Measurements from ENCODE around the gene ARHGEF3. TPM values are rescaled to one million over a fixed set of nuclear protein-coding genes. Genes with fewer than 3 reads are reported as not detected.

ARHGEF3 gene
- total and polyA plus RNA-seq, 2 donors (not counting 3 experiments of a cell fraction or from before 2014, with no cell fraction given), result 6.7 to 16.3 TPM

- FAIRE-seq (peak; percentile 44), DNase-seq (ENCODE audit: low read depth, low spot score) (no peak)
- Histone ChIP-seq H3K79me2 (ENCODE audit: control insufficient read depth, insufficient read depth, low read length) (no peaks in the 10 kb centered on the region), H3K4me3 (replicated peaks in 1 of 3; ENCODE audit: insufficient read depth in 1 of 3, low read depth in 1 of 3, low read length in 3 of 3) (no peak overlapping the region), H3K9me3 (replicated peaks; ENCODE audit: control insufficient read depth, insufficient read depth, low read length) (no peaks in the 10 kb centered on the region), H3K27me3 (ENCODE audit: control insufficient read depth in 2 of 2, insufficient read depth in 2 of 2, low read length in 2 of 2) (no peaks in the 10 kb centered on the region), H3K4me2 (ENCODE audit: insufficient read depth, low read length) (no peak overlapping the region), H2AFZ (ENCODE audit: low read depth, low read length) (no peak overlapping the region), H4K20me1 (replicated peaks; ENCODE audit: control insufficient read depth, extremely low read depth, insufficient read depth, low read length) (no peaks in the 10 kb centered on the region), H3K4me1 (ENCODE audit: control insufficient read depth, extremely low read depth, insufficient read depth, low read length) (no peaks in the 10 kb centered on the region), H3K9ac (replicated peaks; ENCODE audit: extremely low read depth, insufficient read depth, low read length) (no peak overlapping the region), H3K9me1 (replicated peaks; ENCODE audit: control insufficient read depth, extremely low read depth, insufficient read depth, low read length) (no peaks in the 10 kb centered on the region), H3K36me3 (ENCODE audit: control insufficient read depth in 2 of 2, extremely low read depth in 1 of 2, insufficient read depth in 2 of 2, low read length in 2 of 2) (no peaks in the 10 kb centered on the region), H3K27ac (ENCODE audit: insufficient read depth, low read depth, low read length) (no peak overlapping the region)
- intact Hi-C loops (cut with micrococcal nuclease) (loop anchor here (5.0 kb wide), 1 partner anchor 222 kb away; no protein-coding TSS in a partner anchor), dilution Hi-C loops (cut with MboI; ENCODE audit: extremely low pct_ligation_motif_present, low sequenced_read_pairs) (no loop called here)
- no peak for TF ChIP-seq GATA2 (IDR thresholded peaks at IDR 0.05; ENCODE audit: insufficient read depth, insufficient read length, low read depth, low read length)
- no peak for TF ChIP-seq JUN (IDR thresholded peaks at IDR 0.05; ENCODE audit: borderline replicate concordance, insufficient read depth, insufficient read length, low read depth)
- no peak for TF ChIP-seq POLR2A (IDR thresholded peaks at IDR 0.05; ENCODE audit: low read depth, low read length)
- no peak for TF ChIP-seq POLR2AphosphoS5 (IDR thresholded peaks at IDR 0.05; ENCODE audit: insufficient read depth, low read depth, low read length)
- TF ChIP-seq FOS (IDR thresholded peaks at IDR 0.05; ENCODE audit: borderline replicate concordance, insufficient read depth, low read length), result no peak
- no peak for TF ChIP-seq EZH2 (IDR thresholded peaks at IDR 0.05; ENCODE audit: borderline replicate concordance, low read depth, low read length, severe bottlenecking)
- no peak for TF ChIP-seq CTCF (IDR thresholded peaks at IDR 0.05; ENCODE audit: extremely low read depth in 1 of 2, insufficient read depth in 1 of 2, low read depth in 1 of 2, low read length in 2 of 2)
- no peak for TF ChIP-seq MYC (IDR thresholded peaks at IDR 0.05; ENCODE audit: low read depth, low read length)
- TF ChIP-seq MAX (IDR thresholded peaks at IDR 0.05; ENCODE audit: insufficient read depth, insufficient read length), result no peak
- BruUV-seq (replicated peaks), result no TSS peak
- ChIA-PET POLR2A (no interaction called here), CTCF (interaction anchor here (0.6 to 3.9 kb wide), 5 partner anchors 31 to 289 kb away, joined by 3 to 246 read pairs (median 4); no protein-coding TSS in a partner anchor)
Measured at GRCh38 chr3:56700151-56700550, 101.6 kb downstream of the ARHGEF3 start.

Measured in endothelial cell of umbilical vein (primary cell).